ENCODE measurements around the gene SFXN5. TPM values are rescaled to one million over a fixed set of nuclear protein-coding genes. Genes with fewer than 3 reads are reported as not detected.
"Not testable (repeated sequence)": the region's sequence is repeated elsewhere in the genome, so short reads cannot be mapped to it uniquely, and the experiment has no call there.

The SFXN5 gene, protein sequence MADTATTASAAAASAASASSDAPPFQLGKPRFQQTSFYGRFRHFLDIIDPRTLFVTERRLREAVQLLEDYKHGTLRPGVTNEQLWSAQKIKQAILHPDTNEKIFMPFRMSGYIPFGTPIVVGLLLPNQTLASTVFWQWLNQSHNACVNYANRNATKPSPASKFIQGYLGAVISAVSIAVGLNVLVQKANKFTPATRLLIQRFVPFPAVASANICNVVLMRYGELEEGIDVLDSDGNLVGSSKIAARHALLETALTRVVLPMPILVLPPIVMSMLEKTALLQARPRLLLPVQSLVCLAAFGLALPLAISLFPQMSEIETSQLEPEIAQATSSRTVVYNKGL
- polyA plus RNA-seq (2013, experiment 1 of 2): 20.2 TPM
- polyA plus RNA-seq (2013, experiment 2 of 2): 18.2 TPM

- Histone ChIP-seq H3K9ac (ENCODE audit: low read length) (peak within 1 kb of the TSS; percentile 97), H2BK120ac (ENCODE audit: low read depth, low read length) (no peak within 1 kb of the TSS), H3K18ac (ENCODE audit: low read length) (peak within 1 kb of the TSS; percentile 96), H3K79me1 (ENCODE audit: low read length) (peaks cover 20% of the 10 kb centered on the region), H2AK5ac (ENCODE audit: low read length) (no peak within 1 kb of the TSS), H4K5ac (ENCODE audit: low read length) (no peak within 1 kb of the TSS), H3K4ac (ENCODE audit: low read depth, low read length) (peak within 1 kb of the TSS; percentile 56), H3K56ac (ENCODE audit: low read length) (peak within 1 kb of the TSS; percentile 99), H3K27me3 (ENCODE audit: insufficient read depth, low read length, poor library complexity) (no peaks in the 10 kb centered on the region), H3K4me2 (ENCODE audit: low read length) (peak within 1 kb of the TSS; percentile 87), H3K4me1 (ENCODE audit: control insufficient read depth, low read depth, low read length) (peaks cover 9% of the 10 kb centered on the region), H3K79me2 (ENCODE audit: control insufficient read depth, insufficient read depth, low read length) (peaks cover 26% of the 10 kb centered on the region), H3K27ac (ENCODE audit: low read depth, low read length) (peak within 1 kb of the TSS; percentile 87), H4K8ac (ENCODE audit: low read depth, low read length) (no peak within 1 kb of the TSS), H3K4me3 (ENCODE audit: low read length) (peak within 1 kb of the TSS; percentile 88), H3K23ac (ENCODE audit: low read length) (peak within 1 kb of the TSS; percentile 94), H3K36me3 (ENCODE audit: control insufficient read depth, insufficient read depth, low read length) (no peaks in the 10 kb centered on the region), H2BK5ac (ENCODE audit: low read length) (peak within 1 kb of the TSS; percentile 94), H2BK15ac (replicated peaks; ENCODE audit: low read depth) (no peak within 1 kb of the TSS)
- DNase-seq: peak; percentile 98
- no CpG with 5 or more reads among the region's 67 CpGs for WGBS (ENCODE audit: extremely low coverage, insufficient coverage, low lambda C conversion rate)
These were observed at the start of gene SFXN5 for GRCh38 chr2:73071360-73072128. Gene SFXN5 (minus strand): TSS chr2:73071712. CDS start chr2:73071705, 7 bp downstream.

DNA sequence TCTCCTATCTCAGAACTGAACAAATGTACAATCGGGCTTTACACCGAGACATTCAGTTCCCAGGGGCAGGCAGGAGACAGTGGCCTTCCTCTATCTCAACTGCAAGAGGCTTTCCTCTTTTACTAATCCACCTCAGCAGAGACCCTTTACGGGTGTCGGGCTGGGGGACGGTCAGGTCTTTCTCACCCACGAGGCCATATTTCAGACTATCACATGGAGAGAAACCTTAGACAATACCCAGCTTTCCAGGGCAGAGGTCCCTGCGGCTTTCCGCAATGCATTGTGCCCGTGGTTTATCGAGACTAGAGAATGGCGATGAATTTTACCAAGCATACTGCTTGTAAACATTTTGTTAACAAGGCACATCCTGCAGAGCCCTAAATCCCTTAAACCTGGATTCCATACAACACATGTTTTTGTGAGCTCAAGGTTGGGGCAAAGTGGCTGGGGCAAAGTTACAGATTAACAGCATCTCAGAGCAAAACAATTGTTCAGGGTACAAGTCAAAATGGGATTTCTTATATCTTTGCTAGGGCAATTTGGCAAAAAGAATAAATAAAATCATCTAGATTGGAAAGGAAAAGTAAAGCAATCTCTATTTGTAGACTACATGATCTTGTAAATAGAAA, 48.2 kb upstream of the SFXN5 start:
- H3K4ac ChIP-seq (ENCODE audit: low read depth, low read length); H3K36me3 ChIP-seq (ENCODE audit: control insufficient read depth, insufficient read depth, low read length); H3K4me3 ChIP-seq (ENCODE audit: low read length); H3K56ac ChIP-seq (ENCODE audit: low read length); DNase-seq; H3K4me2 ChIP-seq (ENCODE audit: low read length); H2BK15ac ChIP-seq (replicated peaks; ENCODE audit: low read depth); H3K23ac ChIP-seq (ENCODE audit: low read length); H3K27ac ChIP-seq (ENCODE audit: low read depth, low read length); H4K5ac ChIP-seq (ENCODE audit: low read length); H4K8ac ChIP-seq (ENCODE audit: low read depth, low read length); H3K18ac ChIP-seq (ENCODE audit: low read length); H2BK120ac ChIP-seq (ENCODE audit: low read depth, low read length); H3K27me3 ChIP-seq (ENCODE audit: insufficient read depth, low read length, poor library complexity); H3K79me2 ChIP-seq (ENCODE audit: control insufficient read depth, insufficient read depth, low read length); H2BK5ac ChIP-seq (ENCODE audit: low read length); H3K79me1 ChIP-seq (ENCODE audit: low read length); H3K9ac ChIP-seq (ENCODE audit: low read length); H3K4me1 ChIP-seq (ENCODE audit: control insufficient read depth, low read depth, low read length); H2AK5ac ChIP-seq (ENCODE audit: low read length): not testable (repeated sequence)
- no CpG with 5 or more reads among the region's 11 CpGs for WGBS (ENCODE audit: extremely low coverage, insufficient coverage, low lambda C conversion rate)

DNA sequence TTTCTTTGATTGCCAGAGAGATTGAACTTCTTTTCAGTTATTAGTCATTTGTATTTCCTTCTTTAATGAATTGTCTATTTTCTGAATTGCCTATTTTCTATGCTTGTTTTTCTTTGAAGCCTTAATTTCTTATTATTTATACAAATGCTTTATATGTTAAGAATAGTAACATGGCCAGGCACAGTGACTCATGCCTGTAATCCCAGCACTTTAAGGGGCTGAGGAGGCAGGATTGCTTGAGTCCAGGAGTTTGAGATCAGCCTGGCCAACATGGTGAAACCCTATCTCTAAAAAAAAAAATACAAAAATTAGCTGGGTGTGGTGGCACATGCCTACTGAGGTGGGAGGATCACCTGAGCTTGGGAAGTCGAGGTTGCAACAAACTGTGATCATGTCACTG, 45.9 kb upstream of the SFXN5 start:
- Histone ChIP-seq H3K23ac (ENCODE audit: low read length) (no peak overlapping the region), H3K27me3 (ENCODE audit: insufficient read depth, low read length, poor library complexity) (no peaks in the 10 kb centered on the region), H3K4me1 (ENCODE audit: control insufficient read depth, low read depth, low read length) (no peaks in the 10 kb centered on the region), H3K79me2 (ENCODE audit: control insufficient read depth, insufficient read depth, low read length) (no peaks in the 10 kb centered on the region), H4K8ac (ENCODE audit: low read depth, low read length) (no peak overlapping the region), H2BK120ac (ENCODE audit: low read depth, low read length) (no peak overlapping the region), H2BK15ac (replicated peaks; ENCODE audit: low read depth) (no peak overlapping the region), H3K4ac (ENCODE audit: low read depth, low read length) (no peak overlapping the region), H3K27ac (ENCODE audit: low read depth, low read length) (no peak overlapping the region), H3K79me1 (ENCODE audit: low read length) (no peaks in the 10 kb centered on the region), H3K4me2 (ENCODE audit: low read length) (no peak overlapping the region), H3K36me3 (ENCODE audit: control insufficient read depth, insufficient read depth, low read length) (no peaks in the 10 kb centered on the region), H3K4me3 (ENCODE audit: low read length) (no peak overlapping the region), H3K9ac (ENCODE audit: low read length) (no peak overlapping the region), H2AK5ac (ENCODE audit: low read length) (no peak overlapping the region), H4K5ac (ENCODE audit: low read length) (no peak overlapping the region), H3K56ac (ENCODE audit: low read length) (no peak overlapping the region), H3K18ac (ENCODE audit: low read length) (no peak overlapping the region), H2BK5ac (ENCODE audit: low read length) (no peak overlapping the region)
- WGBS (ENCODE audit: extremely low coverage, insufficient coverage, low lambda C conversion rate): no CpG with 5 or more reads among the region's 1 CpG
- DNase-seq: no peak

DNA sequence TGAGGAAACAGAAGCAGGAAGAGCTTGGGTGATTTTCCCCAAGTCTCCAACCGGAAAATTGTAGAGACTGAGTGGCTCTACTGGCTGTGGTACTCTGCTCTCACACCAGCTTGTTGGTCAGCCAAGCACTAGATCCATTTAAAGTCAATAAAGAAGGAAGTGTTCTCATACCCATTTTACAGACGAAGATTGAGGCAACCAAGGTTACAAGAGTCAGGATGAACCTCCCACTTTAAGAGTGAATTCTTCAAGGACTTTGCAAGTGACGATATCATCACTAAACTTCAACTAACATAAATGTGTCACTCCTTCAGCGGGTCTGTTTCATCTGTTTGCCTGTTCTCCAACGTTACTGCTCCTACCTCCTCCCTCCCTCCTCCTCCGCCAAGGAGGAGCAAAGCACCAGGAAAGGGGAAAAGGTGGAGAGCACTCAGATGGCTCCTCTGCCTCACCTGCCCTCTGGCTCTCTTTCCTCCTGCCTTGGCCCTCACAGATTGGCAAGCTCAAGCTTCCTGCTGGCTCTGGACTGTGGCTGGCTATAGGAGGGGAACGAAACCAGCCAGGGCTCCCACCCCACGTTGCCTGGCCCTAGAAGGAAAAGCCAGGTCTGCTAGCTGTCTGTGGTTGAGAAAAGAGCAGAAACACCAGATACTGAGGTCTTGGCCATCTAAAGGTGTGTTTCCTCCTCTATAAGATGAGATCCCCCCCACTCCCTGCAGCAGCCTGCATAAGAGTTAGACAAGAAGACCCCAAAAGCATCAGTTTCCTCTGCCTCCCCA, 44.9 kb upstream of the SFXN5 start:
- no peak overlapping the region for H3K4me2 ChIP-seq (ENCODE audit: low read length)
- no CpG with 5 or more reads among the region's 8 CpGs for WGBS (ENCODE audit: extremely low coverage, insufficient coverage, low lambda C conversion rate)
- H3K36me3 ChIP-seq (ENCODE audit: control insufficient read depth, insufficient read depth, low read length): no peaks in the 10 kb centered on the region
- H3K79me1 ChIP-seq (ENCODE audit: low read length): no peaks in the 10 kb centered on the region
- H2BK15ac ChIP-seq (replicated peaks; ENCODE audit: low read depth): no peak overlapping the region
- H3K9ac ChIP-seq (ENCODE audit: low read length): no peak overlapping the region
- H4K5ac ChIP-seq (ENCODE audit: low read length): no peak overlapping the region
- H2AK5ac ChIP-seq (ENCODE audit: low read length): no peak overlapping the region
- no peak overlapping the region for H3K4ac ChIP-seq (ENCODE audit: low read depth, low read length)
- H2BK5ac ChIP-seq (ENCODE audit: low read length): no peak overlapping the region
- no peak for DNase-seq
- H3K79me2 ChIP-seq (ENCODE audit: control insufficient read depth, insufficient read depth, low read length): no peaks in the 10 kb centered on the region
- no peak overlapping the region for H2BK120ac ChIP-seq (ENCODE audit: low read depth, low read length)
- H3K27me3 ChIP-seq (ENCODE audit: insufficient read depth, low read length, poor library complexity): no peaks in the 10 kb centered on the region
- no peak overlapping the region for H3K56ac ChIP-seq (ENCODE audit: low read length)
- no peak overlapping the region for H4K8ac ChIP-seq (ENCODE audit: low read depth, low read length)
- H3K4me3 ChIP-seq (ENCODE audit: low read length): no peak overlapping the region
- no peak overlapping the region for H3K27ac ChIP-seq (ENCODE audit: low read depth, low read length)
- no peak overlapping the region for H3K23ac ChIP-seq (ENCODE audit: low read length)
- no peak overlapping the region for H3K18ac ChIP-seq (ENCODE audit: low read length)
- H3K4me1 ChIP-seq (ENCODE audit: control insufficient read depth, low read depth, low read length): no peaks in the 10 kb centered on the region

DNA sequence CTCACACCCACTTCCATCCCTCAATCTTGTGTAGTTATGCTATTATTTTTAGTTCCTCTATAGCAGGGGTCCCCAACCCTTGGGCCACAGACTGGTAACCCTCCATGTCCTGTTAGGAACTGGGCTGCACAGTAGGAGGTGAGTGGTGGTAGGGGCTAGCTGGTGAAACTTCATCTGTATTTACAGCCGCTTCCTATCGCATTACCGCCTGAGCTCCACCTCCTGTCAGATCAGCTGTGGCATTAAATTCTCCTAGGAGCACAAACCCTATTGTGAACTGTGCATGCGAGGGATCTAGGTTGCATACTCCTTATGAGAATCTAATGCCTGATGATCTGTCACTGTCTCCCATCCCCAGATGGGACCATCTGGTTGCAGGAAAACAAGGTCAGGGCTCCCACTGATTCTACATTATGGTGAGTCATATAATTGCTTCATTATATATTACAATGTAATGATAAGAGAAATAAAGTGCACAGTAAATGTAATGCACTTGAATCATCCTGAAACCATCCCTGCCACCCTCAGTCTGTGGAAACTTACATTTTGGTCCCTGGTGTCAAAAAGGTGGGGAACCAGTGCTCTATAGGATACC, 42.9 kb upstream of the SFXN5 start:
- Histone ChIP-seq H3K4me2 (ENCODE audit: low read length) (no peak overlapping the region), H2BK5ac (ENCODE audit: low read length) (no peak overlapping the region), H3K18ac (ENCODE audit: low read length) (no peak overlapping the region), H2BK120ac (ENCODE audit: low read depth, low read length) (no peak overlapping the region), H3K27me3 (ENCODE audit: insufficient read depth, low read length, poor library complexity) (no peaks in the 10 kb centered on the region), H4K8ac (ENCODE audit: low read depth, low read length) (no peak overlapping the region), H3K56ac (ENCODE audit: low read length) (no peak overlapping the region), H2BK15ac (replicated peaks; ENCODE audit: low read depth) (no peak overlapping the region), H3K4ac (ENCODE audit: low read depth, low read length) (no peak overlapping the region), H3K9ac (ENCODE audit: low read length) (no peak overlapping the region), H2AK5ac (ENCODE audit: low read length) (no peak overlapping the region), H3K23ac (ENCODE audit: low read length) (no peak overlapping the region), H3K4me1 (ENCODE audit: control insufficient read depth, low read depth, low read length) (peaks cover 8% of the 10 kb centered on the region), H3K27ac (ENCODE audit: low read depth, low read length) (no peak overlapping the region), H3K79me2 (ENCODE audit: control insufficient read depth, insufficient read depth, low read length) (no peaks in the 10 kb centered on the region), H3K36me3 (ENCODE audit: control insufficient read depth, insufficient read depth, low read length) (no peaks in the 10 kb centered on the region), H4K5ac (ENCODE audit: low read length) (no peak overlapping the region), H3K4me3 (ENCODE audit: low read length) (no peak overlapping the region), H3K79me1 (ENCODE audit: low read length) (peaks cover 3% of the 10 kb centered on the region)
- WGBS (ENCODE audit: extremely low coverage, insufficient coverage, low lambda C conversion rate): no CpG with 5 or more reads among the region's 4 CpGs
- DNase-seq: no peak

Measured in mesendoderm (in vitro differentiated cells).